HG03432 (cell line): ENCODE data around the gene METTL5.
A peak's percentile ranks its signal among the peaks of the same experiment; 100 is the strongest.
"Not testable (repeated sequence)": the region's sequence is repeated elsewhere in the genome, so short reads cannot be mapped to it uniquely, and the experiment has no call there.

Experiments
- ATAC-seq: cut with Tn5 transposase; IDR thresholded peaks from one replicate; pipeline ENCODE4 v1.9.1; 2021; ENCODE audit warnings: mild to moderate bottlenecking, moderate library complexity; ENCODE audit not compliant: unreplicated experiment

Gene METTL5

DNA sequence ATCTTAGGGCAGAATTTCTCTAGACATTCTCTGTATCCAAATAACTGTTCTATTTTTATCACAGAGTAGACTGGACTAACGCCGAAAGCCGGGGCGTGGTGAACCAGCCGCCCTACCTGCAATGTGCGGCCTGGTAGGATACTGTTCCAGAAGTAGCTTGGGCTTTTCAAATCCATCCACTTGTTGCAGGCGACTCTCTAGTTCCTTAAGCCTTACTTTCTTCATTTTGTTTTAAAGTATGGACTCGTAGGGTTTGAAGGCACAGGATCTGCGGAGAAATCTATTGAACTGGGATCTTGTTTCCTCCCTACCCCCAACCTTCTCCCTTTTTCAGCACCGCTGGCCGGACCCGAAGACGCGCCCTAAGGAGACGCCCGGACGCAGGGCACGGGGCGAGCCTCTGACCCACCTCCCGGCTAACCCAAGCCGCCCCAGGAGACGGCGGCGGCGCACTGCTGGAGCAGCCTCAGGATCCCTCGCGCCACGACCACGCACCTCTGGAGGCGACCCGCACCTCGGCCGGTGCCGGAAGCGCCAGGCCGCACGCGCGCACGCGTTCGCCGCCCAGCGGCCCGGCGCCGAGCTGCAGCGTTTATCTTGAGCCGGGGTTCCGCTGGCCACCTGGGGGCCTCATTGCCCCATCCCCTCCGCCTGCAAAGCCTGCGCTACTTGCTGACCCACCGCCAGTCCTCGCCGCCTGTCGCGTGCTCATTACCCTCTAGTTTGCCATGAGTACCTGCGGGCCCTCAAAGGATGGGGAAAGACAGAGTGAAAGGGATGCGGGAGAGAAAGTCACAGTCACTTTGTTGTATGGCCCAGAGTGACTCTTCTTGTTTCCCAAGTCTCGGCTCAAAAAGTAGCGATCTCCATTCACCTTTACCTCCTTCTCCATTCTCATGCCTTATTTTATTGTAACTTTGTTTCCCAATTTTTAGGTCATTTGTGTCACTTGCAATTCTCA is at the start of gene METTL5:
Gene METTL5 (minus strand): TSS at position 533 of the 961 bp plus-strand sequence. CDS start 308 bp downstream, at position 225.
- ATAC-seq: peak; percentile 73

DNA sequence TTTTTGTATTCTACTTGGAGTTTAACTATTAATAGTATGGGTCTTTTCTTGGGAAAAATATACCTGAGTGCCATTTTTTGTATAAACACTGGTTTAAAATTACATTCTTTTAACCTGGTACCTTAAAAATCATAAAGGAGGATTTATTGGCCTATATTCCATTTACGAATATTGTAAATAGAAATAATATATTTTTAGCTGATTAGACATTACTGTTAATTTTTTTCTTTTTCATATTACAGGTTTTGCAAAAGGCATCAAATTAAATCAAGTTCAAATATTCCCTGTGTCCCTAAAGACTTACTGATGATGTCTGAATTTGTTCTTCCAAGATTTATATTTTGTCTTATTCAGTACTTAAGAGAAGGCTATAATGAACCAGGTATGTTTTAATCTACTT is 47.3 kb upstream of the METTL5 start:
- no peak for ATAC-seq

DNA sequence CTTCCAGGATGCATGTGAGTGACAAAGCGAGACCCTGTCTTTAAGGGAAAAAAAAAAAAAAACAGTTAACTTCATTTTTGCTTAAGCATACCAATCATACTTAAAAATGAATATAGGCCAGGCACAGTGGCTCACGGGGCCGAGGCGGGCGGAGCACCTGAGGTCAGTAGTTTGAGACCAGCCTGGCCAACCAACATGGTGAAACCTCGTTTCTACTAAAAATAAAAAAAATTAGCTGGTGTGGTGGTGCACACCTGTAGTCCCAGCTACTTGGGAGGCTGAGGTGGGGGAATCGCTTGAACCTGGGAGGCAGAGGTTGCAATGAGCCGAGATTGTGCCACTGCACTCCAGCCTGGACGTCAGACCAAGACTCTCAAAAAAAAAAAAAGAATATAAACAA is 46.7 kb upstream of the METTL5 start:
- ATAC-seq: not testable (repeated sequence)

DNA sequence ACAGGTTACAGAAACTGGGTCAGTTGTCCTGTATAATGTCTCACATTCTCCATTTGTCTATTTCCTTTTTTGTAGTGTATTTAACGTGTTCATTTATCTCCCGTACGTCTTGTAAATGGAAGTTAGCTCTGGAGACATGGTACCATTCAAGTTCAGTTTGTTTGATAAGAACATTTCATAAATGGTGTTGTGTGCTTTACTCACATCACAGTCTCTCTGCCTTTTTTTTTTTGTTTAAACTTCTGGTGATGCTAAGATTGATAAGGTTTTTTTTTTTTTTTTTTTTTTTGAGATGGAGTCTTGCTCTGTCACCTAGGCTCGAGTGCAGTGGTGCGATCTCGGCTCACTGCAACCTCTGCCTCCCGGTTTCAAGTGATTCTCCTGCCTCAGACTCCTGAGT is 44.2 kb upstream of the METTL5 start:
- ATAC-seq: no peak

DNA sequence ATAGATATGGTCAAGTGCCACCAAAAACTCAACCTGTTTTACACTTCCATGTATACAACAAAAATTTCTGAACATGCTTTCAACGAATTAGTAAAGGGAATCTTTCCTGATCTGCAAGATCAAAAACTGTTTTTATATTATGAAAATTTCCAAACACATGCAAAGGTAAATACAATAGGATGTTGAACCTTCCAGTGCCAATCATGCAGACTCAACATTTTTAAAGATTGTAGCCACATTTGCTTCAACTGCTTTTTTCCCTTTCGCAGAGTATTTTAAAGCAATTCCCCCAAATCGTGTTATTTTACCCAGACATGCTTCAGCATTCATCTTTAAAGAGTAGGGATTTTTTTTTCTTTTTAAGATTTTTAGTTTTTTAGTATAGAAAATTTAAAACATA is 42.9 kb upstream of the METTL5 start:
- no peak for ATAC-seq

DNA sequence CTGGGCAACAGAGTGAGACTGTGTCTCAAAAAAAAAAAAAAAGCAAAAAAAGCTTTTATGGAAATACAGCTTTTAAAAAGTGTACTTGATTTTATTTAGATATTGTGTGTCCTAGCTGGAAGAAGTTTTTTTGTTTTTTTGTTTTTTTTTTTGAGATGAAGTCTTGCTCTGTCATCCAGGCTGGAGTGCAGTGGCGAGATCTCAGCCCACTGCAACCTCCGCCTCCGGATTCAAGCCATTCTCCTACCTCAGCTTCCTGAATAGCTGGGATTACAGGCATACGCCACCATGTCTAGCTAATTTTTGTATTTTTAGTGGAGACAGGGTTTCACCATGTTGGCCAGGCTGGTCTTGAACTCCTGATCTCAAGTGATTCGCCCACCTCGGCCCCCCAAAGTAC is 41.5 kb upstream of the METTL5 start:
- ATAC-seq: not testable (repeated sequence)

DNA sequence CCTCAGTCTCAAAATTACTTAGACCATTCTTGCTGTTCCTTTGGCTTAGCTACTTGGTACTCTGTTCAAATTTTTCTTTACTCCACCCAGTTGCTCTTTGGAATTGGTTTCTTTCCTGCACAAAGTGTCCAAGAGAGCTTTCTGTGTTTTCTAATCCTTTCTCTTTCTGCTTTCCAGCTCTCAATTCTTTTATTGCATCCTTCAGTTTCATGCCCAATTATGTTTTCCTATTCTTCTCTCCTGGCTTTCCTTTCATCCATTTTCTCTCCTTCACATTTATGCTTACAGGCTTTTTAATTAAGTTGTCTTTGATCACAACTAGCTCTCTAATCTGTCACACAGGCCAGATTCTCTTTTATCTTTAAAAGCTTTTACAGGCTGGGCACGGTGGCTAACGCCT is 40.8 kb upstream of the METTL5 start:
- ATAC-seq: no peak

DNA sequence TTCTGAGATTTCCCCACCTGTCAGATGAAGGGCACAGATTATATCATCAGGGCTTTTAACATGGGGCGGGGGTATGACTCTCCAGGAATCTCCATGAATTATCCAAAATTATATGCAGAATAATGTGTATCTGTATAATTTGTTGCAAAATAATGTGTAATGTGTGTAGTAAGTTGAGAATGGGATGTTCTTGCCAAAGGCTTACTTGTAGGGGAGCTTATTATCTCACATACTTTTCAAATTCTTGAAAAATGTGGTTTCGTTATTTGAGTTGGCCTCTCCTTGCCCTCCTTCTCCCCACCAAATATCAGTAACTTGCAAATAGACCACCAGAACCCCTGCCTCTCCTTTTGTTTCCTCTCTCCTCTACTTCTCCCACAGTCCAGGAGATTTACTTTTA is 38.1 kb upstream of the METTL5 start:
- no peak for ATAC-seq

DNA sequence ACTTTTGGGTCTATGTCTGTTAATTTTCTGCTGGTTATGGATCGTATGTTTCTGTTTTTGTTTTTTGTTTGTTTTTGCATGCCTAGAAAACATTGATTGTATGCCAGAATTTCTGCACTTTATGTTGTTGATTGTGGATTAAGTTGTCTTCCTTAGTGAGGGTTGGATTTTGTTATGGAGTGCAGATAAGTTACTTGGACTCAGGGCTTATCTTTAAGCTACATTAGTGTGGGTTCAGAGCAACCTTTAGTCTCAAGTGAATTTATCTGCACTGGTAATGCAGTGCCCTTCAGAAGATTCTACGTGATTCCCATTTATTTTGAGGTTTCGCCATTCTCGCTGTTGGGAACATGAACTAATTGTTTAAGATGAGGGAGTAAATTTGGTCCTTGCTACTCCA is 35.4 kb upstream of the METTL5 start:
- ATAC-seq: no peak

DNA sequence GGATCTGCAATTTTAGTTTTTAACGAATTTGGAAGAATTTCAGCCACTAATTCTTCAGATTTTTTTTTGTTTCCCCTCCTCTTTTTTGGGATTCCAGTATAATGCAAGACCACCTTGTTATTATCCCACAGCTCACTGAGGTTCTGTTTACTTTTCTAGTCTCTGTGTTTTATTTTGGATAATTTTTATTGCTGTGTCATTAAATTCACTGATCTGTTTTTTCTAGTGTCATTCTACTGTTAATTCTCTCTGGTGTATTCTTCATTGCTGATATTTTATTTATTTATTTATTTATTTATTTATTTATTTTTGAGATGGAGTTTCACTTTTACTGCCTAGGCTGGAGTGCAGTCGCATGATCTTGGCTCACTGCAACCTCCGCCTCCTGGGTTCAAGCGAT is 34.7 kb upstream of the METTL5 start:
- ATAC-seq: no peak

DNA sequence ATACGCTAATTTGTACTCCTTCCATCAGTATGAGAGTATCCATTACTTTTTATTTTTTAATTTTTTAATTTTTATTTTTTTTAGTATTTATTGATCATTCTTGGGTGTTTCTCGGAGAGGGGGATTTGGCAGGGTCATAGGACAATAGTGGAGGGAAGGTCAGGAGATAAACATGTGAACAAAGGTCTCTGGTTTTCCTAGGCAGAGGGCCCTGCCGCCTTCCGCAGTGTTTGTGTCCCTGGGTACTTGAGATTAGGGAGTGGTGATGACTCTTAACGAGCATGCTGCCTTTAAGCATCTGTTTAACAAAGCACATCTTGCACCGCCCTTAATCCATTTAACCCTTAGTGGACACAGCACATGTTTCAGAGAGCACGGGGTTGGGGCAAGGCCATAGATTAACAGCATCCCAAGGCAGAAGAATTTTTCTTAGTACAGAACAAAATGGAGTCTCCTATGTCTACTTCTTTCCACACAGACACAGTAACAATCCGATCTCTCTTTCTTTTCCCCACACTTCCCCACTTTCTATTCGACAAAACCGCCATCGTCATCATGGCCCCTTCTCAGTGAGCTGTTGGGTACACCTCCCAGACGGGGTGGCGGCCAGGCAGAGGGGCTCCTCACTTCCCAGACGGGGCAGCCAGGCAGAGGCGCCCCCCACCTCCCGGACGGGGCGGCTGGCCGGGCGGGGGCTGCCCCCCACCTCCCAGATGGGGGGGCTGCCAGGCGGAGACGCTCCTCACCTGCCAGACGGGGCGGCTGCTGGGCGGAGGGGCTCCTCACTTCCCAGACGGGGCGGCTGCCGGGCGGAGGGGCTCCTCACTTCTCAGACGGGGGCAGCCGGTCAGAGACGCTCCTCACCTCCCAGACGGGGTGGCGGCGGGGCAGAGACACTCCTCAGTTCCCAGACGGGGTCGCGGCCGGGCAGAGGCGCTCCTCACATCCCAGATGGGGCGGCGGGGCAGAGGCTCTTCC is 30.9 kb upstream of the METTL5 start:
- not testable (repeated sequence) for ATAC-seq

DNA sequence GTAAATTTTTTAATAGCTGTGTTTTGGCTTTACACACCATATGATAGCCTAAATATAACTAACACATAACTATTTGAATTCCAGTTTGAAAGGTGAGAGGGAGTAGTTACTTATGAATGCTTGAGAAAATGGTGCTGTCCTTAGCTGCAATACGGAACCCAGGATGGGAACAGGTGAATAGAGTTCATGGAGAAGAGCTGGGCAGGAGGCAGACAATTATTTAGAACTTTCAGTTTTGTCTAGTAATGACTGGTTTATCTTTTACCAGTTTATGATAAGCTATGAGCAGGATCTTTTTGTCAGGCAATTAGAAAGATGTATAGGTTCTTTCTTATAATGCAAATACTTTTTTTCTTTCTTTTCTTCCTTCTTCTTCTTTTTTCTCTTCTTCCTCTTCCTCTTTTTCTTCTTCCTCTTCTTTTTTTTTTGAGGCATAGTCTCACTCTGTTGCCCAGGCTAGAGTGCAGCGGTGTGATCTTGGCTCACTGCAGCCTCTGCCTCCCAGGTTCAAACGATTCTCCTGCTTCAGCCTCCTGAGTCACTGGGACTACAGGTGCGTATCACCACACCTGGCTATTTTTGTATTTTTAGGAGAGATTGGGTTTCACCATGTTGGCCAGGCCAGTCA is 28.4 kb upstream of the METTL5 start:
- no peak for ATAC-seq

DNA sequence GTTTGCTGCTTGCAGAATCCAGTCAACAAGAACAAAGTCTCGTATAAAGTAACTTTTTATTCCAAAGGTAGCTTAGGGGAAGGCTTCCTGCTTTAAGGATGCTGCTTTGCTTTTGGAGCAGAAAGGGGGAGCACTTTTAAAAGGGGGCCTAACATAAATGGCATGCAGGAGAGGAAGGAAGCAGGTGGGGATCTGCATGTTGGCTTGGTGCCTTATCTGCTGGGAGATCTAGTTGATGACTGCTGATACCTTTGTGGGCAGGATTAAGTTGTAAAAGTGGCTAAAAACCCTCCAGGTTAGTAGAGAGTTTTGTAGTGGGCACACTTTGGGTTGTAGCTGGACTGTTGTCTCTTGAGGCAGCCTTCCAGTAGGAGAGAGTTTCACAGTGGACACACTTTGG is 25.0 kb upstream of the METTL5 start:
- ATAC-seq: no peak

DNA sequence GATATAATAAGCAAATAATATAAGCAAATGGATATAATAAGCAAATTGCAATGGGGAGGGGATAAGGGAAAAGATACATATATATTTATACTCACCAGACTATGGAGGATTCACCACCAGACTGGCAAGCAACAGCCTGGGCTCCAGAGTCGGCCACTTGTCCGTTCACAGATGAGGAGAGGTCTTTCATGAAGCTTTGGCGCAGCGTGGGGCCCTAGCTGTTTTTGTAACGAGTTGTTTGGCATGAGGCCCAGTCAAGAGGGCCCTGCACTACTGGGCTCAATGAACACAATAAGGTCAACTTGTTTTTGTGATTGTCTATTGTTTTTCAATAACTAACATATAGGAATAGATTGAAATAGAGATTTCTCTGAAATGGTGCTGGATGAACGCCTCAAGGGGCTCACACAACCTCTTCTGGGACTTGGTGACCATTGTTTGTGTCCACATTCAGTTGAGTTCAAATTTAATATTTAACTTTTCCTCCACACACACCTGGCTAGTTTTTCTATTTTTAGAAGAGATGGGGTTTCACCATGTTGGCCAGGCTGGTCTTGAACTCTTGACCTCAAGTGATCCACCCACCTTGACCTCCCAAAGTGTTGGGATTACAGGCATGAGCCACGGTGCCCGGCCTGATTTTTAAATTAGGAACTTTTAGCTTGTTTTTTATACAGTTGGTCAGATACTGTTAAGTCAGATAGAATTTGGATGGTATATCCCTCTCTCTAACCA is 24.4 kb upstream of the METTL5 start:
- ATAC-seq: not testable (repeated sequence)

DNA sequence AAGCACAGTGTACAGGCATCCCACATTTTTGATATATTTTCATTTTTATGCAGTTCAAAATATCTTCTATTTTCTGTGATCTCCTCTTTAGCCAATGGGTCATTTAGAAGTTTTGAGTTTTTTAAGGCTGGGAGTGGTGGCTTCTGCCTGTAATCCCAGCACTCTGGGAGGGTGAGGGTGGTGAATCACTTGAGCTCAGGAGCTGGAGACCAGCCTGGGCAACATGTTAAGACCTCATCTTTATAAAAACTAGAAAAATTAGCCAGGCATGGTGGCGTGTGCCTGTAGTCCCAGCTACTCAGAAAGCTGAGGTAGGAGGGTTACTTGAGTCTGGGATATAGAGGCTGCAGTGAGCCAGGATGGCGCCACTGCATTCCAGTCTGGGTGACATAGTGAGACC is 20.3 kb upstream of the METTL5 start:
- no peak for ATAC-seq

DNA sequence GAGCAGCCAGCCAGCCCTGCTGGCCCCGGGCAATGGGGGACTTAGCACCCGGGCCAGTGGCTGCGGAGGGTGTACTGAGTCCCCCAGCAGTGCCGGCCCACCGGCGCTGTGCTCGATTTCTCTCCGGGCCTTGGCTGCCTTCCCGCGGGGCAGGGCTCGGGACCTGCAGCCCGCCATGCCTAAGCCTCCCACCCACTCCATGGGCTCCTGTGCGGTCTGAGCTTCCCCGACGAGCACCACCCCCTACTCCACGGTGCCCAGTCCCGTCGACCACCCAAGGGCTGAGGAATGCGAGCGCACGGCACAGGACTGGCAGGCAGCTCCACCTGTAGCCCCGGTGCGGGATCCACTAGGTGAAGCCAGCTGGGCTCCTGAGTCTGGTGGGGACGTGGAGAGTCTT is 16.9 kb upstream of the METTL5 start:
- not testable (repeated sequence) for ATAC-seq

DNA sequence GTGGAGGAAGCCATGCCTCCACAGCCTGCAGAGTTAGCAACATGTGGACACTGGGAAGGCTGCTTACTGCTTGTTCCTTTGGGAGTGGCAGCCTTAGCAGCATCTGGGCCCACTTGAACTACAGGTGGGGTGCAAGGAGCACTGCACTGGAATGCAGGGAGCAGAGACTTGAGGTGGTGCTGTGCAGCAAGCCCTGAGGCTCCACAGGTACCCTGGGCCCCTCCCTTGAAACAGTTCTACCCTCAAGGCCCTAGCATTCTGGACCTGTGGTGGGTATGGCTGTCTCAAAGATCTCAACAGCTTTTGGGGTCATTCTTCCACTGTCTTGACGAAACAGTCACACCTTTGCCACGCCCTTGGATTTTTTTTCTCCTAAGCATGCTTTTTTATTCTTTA is 16.0 kb upstream of the METTL5 start:
- ATAC-seq: no peak

DNA sequence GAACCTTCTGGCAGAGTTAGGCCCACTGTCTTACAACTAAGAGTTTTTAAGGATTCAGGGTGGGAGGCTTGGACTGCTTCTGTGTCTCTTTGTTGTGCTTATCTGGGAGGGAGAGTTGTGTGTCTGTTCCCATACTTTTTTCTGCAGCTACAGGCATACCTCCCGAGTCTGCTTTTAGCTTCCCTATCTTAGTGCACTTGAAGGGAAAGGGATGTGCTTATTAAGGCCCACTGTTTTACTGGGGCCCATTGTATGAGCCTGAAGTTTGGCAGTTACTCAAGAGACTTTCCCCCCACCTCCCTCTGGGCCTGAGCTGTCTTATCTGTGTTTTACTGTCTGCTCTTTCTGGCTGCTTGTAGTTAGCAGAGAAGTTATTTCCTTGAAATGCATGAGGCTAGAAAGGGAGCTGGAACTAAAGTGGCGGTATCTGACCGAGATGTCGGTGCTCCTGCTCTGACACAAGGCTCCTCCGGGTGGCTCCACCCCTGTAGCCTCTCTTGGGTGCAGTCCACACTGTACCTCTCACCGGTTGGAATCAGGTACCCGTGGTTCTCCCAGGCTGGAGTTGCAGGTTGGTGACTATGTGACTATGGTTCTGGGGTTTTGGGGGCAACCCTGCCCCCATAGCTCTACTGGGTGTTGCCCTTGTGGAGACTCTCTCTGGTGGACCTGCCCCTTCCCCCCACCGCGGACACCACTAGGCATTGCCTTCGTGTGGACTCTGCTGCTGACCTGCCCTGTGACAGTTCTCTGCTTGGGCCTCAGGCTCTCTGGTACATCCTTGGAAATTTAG is 15.4 kb upstream of the METTL5 start:
- no peak for ATAC-seq

DNA sequence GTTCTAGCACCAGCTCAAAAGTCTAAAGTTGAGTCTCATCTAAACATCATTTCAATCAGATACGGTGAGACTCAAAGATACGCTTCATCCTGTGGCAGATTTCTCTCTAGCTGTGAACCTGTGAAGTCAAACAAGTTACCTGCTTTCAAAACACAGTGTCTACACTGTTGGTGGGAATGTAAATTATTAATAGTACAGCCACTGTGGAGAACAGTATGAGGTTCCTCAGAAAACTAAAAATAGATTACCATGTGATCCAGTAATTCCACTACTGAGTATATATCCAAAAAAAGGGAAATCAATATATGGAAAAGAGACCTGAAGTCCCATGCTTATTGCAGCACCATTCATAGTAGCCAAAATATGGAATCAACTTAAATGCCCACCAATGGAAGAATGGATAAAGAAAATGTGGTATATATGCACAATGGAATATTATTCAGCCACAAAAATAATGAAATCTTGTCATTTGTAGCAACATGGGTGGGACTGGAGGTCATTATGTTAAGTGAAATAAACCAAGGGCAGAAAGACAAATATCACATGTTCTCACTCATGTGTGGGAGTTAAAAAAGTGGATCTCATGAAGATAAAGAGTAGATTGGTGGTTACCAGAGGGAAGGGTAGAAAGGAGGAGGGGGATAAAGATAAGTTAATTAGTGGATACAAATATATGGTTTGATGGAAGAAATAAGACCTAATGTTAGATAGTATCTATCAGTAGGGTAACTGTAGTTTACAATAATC is 14.2 kb upstream of the METTL5 start:
- no peak for ATAC-seq
